Stimulated activated CD8-positive, alpha-beta memory T cell treated with anti-CD3 and anti-CD28 coated beads, Interleukin-7, amount 100 ng/mL, for 24 hours (primary cell): ENCODE data around the gene CXCL16.
"Not testable (repeated sequence)": the region's sequence is repeated elsewhere in the genome, so short reads cannot be mapped to it uniquely, and the experiment has no call there.

Source experiments
- DNase-seq: peaks from one replicate; pipeline ENCODE4 v3.0.0-alpha.2; 2020; ENCODE audit warnings: low read depth

Gene CXCL16

DNA sequence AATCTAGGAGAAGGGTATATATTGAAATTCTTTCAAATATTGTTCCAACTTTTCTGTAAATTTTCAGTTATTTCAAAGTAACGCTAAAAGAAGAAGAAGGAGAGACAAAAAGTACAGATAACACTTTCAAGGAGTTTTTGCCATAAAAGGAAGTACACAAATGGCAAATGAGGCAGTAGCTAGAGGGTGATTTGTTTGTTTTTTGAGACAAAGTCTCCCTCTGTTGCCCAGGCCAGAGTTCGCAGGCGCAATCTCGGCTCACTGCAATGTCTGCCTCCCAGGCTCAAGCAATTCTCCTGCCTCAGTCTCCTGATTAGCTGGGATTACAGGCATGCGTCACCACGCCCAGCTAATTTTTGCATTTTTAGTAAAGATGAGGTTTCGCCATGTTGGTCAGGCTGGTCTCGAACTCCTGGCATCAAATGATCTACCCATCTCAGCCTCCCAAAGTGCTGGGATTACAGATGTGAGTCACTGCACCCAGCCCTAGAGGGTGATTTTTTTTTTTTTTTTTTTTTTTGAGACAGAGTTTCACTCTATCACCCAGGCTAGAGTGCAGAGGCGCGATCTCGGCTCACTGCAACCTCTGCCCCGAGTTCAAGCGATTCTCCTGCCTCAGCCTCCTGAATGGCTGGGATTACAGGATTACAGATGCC, 40.2 kb downstream of the CXCL16 start:
- DNase-seq, result not testable (repeated sequence)

DNA sequence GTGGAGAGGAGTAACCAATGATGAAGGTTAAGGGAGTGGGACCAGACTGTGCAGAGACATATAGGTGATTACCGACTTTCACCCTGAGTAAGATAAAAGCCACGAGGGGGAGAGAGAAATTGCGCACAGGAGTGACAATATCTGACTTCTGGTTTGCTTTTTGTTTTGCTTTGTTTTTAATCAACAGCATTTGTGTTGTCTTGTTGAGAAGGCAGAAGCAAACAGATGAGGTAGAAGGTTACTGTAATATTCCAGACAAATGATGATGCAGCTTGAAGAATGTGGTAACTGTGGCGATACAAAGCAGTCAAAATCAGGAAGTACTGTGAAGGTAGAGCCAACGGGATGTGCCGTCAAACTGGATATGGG, 43.3 kb downstream of the CXCL16 start:
- DNase-seq, result no peak

- no peak for DNase-seq
Measured at GRCh38 chr17:4693416-4693815, 46.3 kb downstream of the CXCL16 start.

- no peak for DNase-seq
Measured at GRCh38 chr17:4691686-4692085, 48.0 kb downstream of the CXCL16 start.

GRCh38 chr17:4690745-4691144, 49.0 kb downstream of the CXCL16 start:
- DNase-seq, result no peak

- not testable (repeated sequence) for DNase-seq
Measured at GRCh38 chr17:4689872-4690271, 49.9 kb downstream of the CXCL16 start.

GRCh38 chr17:4683739-4684138, 56.0 kb downstream of the CXCL16 start:
- not testable (repeated sequence) for DNase-seq
